Chondrocyte (in vitro differentiated cells): ENCODE data around the gene HTR2A. TPM values are rescaled to one million over a fixed set of nuclear protein-coding genes. Genes with fewer than 3 reads are reported as not detected.

ENCODE experiments used
- DNase-seq: peaks from one replicate; pipeline ENCODE4 v3.0.0; 2021; ENCODE audit warnings: mixed read lengths, low spot score
- H3K27ac Mint-ChIP-seq: one replicate; pipeline ENCODE4 v1.8.0; 2021; ENCODE audit warnings: mild to moderate bottlenecking, moderate library complexity, mixed read lengths; ENCODE audit not compliant: unreplicated experiment
- H3K27me3 Mint-ChIP-seq: 2 replicates; pipeline ENCODE4 v1.8.0; 2021; ENCODE audit warnings: low read depth, mixed read lengths
- H3K36me3 Mint-ChIP-seq: 2 replicates; pipeline ENCODE4 v1.8.0; 2021; ENCODE audit warnings: low read depth, mixed read lengths
- H3K4me1 Mint-ChIP-seq: 2 replicates; pipeline ENCODE4 v1.8.0; 2021; ENCODE audit warnings: low read depth, mild to moderate bottlenecking, mixed read lengths
- H3K4me3 Mint-ChIP-seq: one replicate; pipeline ENCODE4 v1.8.0; 2021; ENCODE audit warnings: mild to moderate bottlenecking, moderate library complexity, mixed read lengths; ENCODE audit not compliant: unreplicated experiment
- H3K9me3 Mint-ChIP-seq: 2 replicates; pipeline ENCODE4 v1.8.0; 2021; ENCODE audit warnings: low read depth, mixed read lengths
- CTCF ChIP-seq: fragments of 200-600 bp; sonication (generic); IDR thresholded peaks from 2 replicates; pipeline ENCODE4 v1.5.0; 2021; ENCODE audit warnings: antibody characterized with exemption, mild to moderate bottlenecking, moderate library complexity
- total RNA-seq: library from RNA; stranded (reverse); gene quantifications from 3 replicates; pipeline ENCODE4 v1.2.1, GENCODE V29; 2021

The HTR2A gene
- total RNA-seq, 1 donor from 2014 or later, result 0.37 TPM

- no peak for TF ChIP-seq CTCF
- Mint-ChIP-seq H3K4me3 (no peak overlapping the region), H3K4me1 (no peaks in the 10 kb centered on the region), H3K9me3 (no peaks in the 10 kb centered on the region), H3K27me3 (peaks cover 8% of the 10 kb centered on the region), H3K27ac (no peak overlapping the region), H3K36me3 (no peaks in the 10 kb centered on the region)
- DNase-seq, result no peak
These were observed 31.9 kb downstream of the HTR2A start for GRCh38 chr13:46864941-46865340.

GRCh38 chr13:46861959-46862358 is 34.9 kb downstream of the HTR2A start:
- TF ChIP-seq CTCF, result no peak
- no peaks in the 10 kb centered on the region for H3K9me3 Mint-ChIP-seq
- H3K36me3 Mint-ChIP-seq, result no peaks in the 10 kb centered on the region
- H3K4me3 Mint-ChIP-seq, result no peak overlapping the region
- H3K27ac Mint-ChIP-seq, result no peak overlapping the region
- no peaks in the 10 kb centered on the region for H3K4me1 Mint-ChIP-seq
- no peak for DNase-seq
- peaks cover 3% of the 10 kb centered on the region for H3K27me3 Mint-ChIP-seq

- H3K27me3 Mint-ChIP-seq, result no peaks in the 10 kb centered on the region
- H3K36me3 Mint-ChIP-seq, result no peaks in the 10 kb centered on the region
- DNase-seq, result no peak
- H3K4me1 Mint-ChIP-seq, result no peaks in the 10 kb centered on the region
- no peak for TF ChIP-seq CTCF
- no peaks in the 10 kb centered on the region for H3K9me3 Mint-ChIP-seq
- H3K27ac Mint-ChIP-seq, result no peak overlapping the region
- no peak overlapping the region for H3K4me3 Mint-ChIP-seq
These were observed 36.1 kb downstream of the HTR2A start for GRCh38 chr13:46860722-46861121.

- no peak overlapping the region for H3K27ac Mint-ChIP-seq
- no peak for TF ChIP-seq CTCF
- no peaks in the 10 kb centered on the region for H3K9me3 Mint-ChIP-seq
- no peaks in the 10 kb centered on the region for H3K4me1 Mint-ChIP-seq
- no peak overlapping the region for H3K4me3 Mint-ChIP-seq
- no peaks in the 10 kb centered on the region for H3K36me3 Mint-ChIP-seq
- peaks cover 1% of the 10 kb centered on the region for H3K27me3 Mint-ChIP-seq
- DNase-seq, result no peak
These were observed 38.1 kb downstream of the HTR2A start for GRCh38 chr13:46858776-46859175.

GRCh38 chr13:46858163-46858562 is 38.7 kb downstream of the HTR2A start:
- H3K27me3 Mint-ChIP-seq, result peaks cover 5% of the 10 kb centered on the region
- H3K4me1 Mint-ChIP-seq, result no peaks in the 10 kb centered on the region
- no peak overlapping the region for H3K27ac Mint-ChIP-seq
- no peak overlapping the region for H3K4me3 Mint-ChIP-seq
- no peak for TF ChIP-seq CTCF
- DNase-seq, result no peak
- no peaks in the 10 kb centered on the region for H3K36me3 Mint-ChIP-seq
- H3K9me3 Mint-ChIP-seq, result no peaks in the 10 kb centered on the region
